Measurements from ENCODE around the gene GRID1.

GRID1 gene

DNA sequence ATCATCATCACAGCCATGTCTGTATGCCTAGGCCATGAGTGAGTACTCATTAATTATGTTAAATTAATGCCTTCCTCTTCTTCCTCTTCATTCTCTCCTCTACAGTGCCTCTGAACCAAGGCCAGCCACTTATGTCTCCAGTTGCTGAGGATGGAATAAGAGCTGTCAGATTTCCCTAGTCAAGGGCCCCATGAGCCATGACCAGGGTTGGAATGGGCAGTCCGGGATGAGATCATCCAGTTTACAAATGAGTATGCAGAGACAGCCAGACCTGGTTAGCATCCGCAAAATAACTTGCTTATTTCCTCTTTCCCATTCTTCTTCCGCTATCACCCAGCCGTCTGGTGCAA is 342.7 kb downstream of the GRID1 start:
- no peak for DNase-seq

DNA sequence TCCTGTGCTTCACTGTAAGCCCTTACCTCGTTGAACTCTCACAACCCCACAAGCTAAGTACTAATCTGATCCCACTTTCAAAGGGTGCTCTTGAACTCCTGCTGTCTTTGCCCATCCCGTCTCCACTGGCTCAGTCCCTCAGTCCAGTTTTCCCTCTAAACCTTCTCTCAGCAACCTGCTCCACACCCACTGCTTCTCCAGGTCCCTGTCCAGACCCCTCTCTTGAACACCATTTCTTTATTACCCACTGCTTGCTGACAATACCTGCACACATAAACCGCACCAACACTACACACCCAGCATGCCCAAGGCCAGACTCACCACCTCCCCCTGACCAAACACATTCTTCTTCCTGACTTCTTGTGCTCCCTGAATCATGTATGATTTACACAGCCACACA is 343.3 kb downstream of the GRID1 start:
- no peak for DNase-seq

DNA sequence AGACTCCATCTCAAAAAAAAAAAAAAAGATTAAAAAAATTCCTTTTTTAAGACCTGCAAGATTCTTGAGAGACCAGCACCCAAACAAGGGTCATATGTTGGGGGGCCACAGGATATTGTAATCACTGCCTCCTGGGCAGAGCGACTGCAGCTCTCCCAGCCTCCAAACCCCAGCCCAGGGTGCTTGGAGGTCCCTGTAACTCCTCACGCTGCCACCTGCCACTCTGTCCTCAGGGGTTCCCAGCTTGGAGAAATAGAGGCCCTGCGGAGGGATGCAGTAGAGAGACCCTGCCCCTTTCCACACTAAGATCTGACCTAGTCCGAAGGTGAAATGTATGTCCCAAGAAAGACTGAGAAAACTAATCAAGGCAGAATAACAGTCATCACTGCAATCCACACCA is 343.7 kb downstream of the GRID1 start:
- no peak for DNase-seq

DNA sequence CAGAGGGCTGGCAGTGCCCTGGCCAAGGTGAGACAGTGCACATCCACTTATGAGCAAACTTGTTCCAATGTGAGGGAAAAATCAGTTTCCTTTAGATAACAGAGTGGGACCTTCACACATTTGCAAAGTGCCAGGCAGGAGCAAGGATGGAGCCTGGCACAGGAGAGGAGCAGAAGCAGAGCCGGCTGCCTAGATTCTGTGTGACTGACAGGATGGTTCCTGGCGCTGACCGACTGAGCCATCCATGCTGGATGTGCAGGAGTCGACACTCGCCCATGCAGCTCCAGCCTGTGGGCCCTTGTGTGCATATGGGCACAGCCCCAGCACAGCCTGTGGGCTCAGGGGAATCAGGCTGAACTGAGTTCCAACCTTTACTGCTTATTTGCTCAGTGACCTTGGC is 346.5 kb downstream of the GRID1 start:
- DNase-seq: no peak

DNA sequence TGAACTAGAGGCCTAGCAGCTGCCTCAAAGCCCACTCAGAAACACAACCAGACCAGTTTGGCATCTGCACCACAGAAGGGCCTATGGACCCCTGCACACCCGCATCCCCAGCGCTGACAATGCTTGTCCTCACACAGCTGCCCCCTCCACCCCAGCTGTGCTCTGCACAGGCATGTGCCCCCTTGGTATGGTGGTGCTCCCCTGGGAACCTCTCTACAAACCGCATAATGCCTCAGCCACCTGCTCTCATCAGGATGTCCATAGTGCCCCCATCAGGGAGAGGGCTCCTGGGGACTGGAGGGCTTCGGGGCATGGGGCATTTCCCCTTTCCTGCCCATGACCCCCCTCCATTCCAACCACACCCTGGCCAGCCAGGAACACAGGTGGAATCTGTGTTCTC is 347.5 kb downstream of the GRID1 start:
- DNase-seq: no peak

DNA sequence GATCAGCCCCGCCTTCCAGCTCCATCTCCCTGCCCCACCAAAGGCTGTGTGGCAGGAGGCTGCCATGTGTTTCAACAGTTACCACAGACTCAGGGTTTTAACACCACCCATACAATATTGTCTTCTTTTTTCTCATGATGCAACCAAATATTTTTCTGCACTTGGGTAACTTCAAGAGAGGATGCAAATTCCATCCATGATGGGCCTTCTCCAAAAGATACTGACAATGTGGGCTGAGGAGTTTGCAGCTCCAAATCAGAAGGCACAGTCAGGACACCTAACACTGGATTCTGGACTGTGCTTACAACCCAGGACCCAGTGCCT is 347.9 kb downstream of the GRID1 start:
- no peak for DNase-seq

DNA sequence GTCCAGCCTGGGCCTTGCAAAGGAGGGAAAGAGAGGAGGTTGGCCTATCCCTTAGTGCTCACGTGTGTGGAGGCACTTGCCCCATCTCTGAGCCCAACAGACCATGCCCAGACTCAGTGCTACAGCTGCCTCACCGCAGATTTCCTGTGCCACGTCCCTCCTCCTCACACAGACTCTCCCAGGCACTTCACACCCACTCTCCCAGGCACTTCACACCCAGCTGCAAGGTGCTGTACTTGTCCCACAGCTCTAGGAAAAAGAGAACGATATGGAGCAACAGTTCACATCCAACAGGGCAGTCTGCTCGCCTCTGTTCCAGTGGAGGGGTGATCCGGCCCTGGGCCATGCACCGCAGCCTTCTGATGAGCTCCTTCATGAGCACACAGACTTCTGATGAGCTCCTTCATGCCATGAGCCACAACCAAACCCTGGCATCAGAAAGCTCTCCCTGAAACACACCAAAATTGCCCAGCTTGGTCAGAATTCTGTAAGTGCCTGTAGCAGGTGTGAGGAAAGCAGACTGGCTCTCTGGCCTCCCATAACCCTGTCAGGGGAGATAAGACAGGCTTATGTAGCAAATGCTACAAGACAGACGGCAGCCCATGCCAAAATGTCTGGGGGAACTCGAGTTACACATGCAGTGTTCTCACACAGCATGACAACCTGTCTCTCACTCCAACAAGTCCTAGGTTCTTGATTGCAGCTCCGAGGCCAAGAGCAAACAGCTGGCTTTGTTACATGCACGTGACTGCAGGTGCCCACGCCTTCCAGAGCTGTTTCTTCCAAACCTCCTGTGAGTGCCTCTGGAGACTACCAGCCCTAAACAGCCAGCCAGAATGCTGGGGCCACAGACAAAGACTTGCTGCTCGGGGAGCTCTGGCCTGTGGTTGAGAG is 348.5 kb downstream of the GRID1 start:
- no peak for DNase-seq

DNA sequence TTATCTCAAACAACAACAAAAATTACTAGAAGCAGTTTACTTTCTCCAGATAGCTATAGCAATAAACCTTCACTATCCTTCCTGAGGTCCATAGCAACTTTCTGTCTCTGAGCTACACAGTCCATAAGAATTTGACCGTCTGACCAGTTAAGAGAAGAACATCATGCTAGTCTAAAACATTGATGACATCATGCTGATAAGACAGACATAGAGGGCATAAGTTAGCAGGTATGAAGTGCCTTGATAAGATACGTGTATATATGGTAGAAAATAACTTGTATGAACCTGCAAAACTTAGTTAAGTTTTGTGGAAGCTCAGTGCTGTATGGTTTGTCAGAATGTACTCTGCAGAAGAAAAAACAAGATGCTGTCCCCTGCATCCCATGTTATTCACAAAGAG is 353.0 kb downstream of the GRID1 start:
- DNase-seq: no peak

DNA sequence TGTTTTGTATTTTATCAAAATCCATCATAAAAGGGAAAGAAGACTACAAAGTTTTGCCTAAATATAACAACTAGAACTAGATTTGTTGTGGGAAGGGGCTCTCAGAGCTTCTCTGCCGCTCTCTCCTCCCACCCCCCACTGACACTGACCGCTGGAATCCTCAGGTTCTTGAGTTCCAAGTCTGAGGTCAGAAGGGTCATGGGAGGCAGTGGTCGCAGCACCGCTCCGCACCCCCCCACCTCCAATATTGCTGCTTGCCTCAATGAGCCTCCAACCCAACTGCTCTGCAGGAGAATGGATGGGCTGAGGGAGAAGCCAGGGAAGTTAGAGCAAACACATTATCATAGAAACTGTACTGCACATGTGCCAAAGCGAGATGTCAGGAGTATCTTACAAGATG is 359.4 kb downstream of the GRID1 start:
- no peak for DNase-seq

DNA sequence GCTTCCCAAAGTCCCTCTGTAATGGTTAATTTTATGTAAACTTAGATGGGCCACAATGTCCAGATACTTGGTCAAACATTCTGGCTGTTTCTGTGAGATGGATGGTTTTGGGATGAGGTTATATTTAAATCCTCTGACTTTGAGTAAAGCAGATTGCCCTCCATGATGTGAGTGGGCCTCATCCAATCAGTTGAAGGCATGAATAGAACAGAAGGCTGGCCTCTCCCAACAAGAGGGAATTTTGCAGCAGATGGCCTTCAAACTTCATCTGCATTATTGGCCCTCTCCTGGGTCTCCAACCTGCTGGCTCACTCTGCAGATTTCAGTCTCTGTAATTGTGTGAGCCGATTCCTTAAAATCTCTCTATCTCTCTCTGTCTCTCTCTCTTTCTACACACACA is 362.3 kb downstream of the GRID1 start:
- DNase-seq: no peak

DNA sequence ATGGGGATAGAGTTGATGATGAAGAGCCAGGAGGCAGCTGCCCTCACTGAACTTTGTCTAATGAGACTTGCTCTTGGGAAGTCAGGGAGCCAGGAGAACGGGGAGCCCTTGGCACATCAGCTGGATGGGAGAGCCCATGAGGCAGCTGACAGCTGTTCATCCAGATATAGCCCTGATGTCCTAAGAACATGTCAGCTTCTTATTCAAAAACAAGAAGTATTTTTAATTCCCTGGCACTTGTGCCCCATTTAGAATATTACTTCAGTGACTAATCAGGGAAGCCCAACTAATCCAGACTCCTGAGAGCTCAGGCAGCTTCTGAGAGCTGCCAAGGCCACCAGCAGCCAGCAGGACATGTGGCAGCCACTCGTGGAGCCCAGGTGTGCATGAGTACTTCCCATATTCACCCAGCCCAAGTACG is 363.4 kb downstream of the GRID1 start:
- no peak for DNase-seq

DNA sequence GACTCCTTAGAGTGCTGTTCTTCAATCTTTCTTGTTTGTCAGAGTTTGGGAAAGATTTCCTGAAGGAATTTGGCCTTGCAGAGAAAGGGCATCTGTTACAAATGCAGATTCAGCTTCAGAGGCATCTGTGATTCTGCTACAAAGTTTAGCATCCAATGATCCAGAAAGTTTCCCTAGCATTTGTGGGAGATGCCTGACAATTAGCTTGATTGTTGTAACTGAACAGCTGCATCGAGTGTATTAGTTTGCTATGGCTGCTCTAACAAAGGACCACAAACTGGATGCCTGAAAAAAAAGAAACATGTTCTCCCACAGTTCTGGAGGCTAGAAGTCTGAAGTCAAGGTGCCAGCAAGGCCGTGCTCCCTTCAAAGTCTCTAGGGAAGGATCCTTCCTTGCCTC is 365.1 kb downstream of the GRID1 start:
- no peak for DNase-seq

DNA sequence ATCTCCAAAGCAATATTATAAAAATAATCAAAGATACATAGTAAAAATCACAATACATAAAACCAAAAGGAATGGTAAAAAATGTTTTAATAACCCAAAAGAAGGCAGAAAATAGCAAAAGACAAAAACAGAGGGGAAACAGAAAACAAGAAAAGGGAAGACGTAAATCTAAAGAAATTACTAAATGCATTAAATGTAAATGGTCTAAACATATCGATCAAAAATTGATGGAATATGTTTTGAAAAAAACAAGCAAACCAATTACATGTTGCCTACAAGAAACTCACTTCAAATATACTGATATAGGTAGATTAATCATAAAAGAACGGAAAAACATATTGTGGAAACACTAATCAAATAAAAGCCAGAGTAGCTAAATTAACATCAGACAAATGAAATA is 369.1 kb downstream of the GRID1 start:
- no peak for DNase-seq

DNA sequence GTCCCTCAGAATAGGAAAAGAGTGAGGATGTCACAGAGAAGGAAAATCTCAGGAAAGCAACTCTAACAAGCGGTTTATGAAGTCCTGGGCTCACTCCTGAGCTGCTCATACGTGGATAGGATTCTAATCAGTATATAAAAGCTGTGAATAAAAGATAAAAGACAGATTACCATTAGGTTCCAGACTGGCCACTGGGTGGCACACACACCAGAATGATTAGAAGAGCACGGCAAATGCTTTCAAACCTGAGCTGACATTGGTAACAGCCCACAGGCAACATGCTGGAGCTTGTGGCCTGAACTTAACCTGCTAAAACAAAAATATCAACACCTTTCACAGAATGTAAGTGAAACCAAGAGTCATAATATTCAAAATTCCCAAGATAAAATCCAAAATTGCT is 370.8 kb downstream of the GRID1 start:
- no peak for DNase-seq

DNA sequence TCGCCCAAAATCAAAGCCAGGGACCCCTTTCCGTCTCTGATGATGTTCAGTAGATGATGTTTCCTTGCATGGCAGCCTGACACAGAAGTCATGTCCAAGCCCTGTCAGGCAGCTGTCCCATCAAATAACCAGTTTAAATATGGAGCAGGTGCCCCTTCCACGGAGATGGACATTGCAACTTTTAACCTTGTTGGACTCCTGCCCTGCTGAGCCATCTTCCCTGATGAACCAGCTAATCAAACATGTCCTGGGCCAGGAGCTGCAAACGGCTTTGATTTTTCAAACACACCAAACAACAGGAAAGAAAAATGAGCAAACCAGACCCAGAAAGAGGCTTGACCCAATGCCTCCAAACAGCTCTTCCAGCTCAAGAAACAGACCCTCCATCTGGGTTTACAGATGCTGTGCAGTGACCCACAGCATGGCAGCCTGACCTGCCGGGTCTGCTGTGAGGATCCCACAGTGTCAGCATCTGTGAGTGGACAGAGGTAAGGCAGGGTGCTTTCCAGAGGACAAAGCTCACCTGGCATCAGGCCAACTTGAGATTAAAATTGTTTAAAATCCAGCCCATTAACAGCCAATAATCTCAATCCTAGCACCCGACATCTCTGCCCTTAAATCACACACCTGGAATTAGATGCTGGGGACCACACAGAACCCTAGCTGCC is 372.6 kb downstream of the GRID1 start:
- DNase-seq: no peak

DNA sequence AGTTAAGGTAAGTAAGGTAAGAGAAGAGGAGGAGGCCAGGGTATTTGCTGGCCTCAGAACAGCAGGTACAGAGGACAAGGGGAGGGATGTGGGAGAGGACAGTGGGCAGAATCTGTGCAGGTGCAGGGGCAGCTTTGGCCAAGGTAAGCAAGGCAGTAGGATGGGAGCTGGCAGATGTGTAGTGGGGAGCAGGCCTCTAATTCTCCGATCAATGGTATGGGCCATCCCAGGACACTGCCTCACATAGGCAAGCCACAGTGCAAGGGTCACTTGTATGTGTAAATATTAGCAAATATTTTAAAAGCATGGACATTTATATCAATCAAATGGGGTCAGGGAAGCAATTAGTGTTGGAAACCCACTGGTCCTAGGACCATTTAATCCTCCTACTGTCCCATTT is 373.5 kb downstream of the GRID1 start:
- DNase-seq: no peak

DNA sequence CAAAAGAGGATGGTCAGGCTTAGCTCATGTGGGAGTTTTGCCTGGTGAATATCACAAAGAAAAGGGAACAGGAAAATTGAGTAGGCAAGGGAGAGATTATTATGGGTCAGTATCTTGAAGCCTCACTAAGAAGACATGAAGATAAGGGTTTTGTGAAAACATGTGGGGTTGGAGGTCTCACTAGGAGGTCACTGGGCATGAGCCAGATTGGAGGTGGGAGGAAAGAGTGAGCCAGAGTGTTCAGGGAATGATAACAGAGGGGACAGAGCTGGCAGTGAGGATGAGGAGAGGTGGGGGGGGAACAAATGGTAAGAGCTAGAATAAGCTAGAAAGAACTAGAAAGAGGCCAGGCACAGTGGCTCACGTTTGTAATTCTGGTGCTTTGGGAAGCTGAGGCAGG is 374.3 kb downstream of the GRID1 start:
- DNase-seq: no peak

DNA sequence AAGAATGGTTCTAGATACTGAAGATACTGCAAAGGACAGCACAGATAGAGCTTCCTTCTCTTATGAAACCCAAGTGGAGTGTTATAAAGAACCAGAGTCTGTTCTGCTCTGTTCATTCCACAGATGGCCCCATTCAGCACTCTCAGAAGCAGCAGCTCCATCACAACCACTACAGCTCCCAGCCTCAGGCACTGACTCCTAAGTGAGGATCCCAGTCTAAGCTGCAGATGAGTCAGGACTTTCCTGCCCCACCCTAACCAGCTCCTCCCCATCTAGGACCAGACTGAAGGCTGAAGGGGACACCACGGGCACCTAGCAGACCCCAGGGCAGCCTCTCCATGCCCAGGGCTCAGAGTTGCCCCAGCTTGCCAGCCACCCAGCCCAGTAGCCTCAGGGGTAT is 379.8 kb downstream of the GRID1 start:
- DNase-seq: no peak

DNA sequence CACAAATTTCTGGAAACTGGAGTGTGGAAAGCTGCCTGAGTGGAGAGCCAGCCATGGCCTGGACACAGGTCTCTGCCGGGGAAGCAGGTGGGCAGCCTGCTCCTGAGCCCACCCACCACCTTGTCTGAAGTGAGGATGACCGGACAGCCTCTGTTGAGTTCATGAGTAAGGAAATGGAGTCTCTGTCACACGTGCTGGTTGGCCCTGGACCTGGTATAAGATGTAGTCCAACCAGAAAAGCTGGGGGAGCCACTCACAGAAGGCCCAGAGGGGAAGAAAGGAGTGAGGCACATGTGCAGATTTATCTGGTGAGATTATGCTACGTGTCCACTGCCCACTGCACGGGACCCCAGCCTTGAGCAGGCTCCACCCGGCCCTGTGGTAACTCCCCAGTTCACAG is 383.5 kb downstream of the GRID1 start:
- DNase-seq: no peak

DNA sequence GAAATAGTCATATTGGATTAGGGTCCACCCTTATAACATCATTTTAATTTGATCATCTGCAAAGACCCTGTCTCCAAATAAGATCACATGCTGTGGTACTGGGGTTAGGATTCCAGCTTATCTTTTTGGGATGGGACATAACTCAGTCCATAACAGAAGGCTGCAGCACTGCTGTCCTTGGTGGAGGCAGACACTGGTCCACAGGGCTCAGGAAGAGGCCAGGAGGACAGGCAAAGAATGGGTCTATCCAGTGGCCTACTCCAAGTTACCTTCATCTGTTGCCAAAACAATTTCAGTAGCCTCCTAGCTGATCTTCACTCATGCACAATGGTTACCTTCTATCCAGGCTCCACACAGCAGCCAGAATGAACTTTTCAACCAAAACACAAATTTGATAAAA is 387.0 kb downstream of the GRID1 start:
- no peak for DNase-seq

DNA sequence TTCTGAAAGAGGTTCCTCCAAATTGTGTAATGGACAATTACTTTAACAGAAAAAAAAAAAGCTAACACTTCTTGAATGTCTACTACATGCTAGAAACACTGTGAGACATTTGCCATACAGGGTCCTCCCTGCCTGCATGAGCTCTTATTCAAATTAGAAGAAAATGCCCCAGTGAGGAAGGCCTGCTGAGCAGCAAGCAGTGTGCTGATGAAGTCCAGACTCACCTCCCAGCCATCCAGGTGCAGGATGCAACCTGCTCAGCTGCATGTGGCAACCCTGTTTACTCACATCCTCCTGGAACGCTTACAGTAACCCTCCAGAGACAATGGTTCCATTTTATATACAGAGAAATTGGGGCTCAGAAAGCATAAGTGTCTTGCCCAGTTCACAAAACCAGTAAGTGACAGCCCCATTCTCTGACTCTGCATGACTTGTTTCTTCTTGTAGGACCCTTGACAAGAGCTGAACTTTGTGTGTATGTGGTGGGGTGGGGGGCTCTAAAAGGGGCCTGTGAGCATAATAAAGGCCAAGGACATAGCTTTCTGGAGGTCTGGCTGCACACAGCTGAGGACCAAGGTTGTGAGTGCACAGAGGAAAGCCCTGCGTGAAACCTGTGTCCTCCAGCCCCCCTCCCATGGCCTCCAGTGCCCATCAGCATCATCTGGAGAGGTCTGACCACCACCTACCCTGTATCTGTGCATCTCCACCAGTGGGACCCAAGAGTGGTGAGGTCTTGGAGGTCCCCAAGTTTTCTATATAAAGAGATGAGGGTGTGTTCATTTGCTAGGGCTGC is 387.8 kb downstream of the GRID1 start:
- DNase-seq: no peak

DNA sequence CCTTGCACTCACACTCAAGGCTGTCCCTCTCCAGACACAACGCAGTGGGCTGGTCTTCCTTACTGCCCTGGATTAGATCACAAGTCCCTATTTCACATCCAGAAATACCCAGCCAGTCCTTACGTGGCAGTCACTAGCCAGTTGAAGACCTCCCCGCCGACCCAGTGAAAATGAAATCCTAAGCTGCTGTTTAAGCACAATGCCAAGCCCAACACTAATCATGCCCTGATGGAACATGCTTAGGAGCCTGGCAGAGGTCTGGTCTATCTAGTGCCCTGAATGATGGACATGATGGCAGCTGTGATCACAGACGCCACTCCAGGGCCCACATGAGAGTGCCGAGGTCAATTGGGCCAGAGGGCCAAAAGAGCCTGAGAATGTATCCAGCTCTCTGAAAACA is 389.0 kb downstream of the GRID1 start:
- DNase-seq: no peak

DNA sequence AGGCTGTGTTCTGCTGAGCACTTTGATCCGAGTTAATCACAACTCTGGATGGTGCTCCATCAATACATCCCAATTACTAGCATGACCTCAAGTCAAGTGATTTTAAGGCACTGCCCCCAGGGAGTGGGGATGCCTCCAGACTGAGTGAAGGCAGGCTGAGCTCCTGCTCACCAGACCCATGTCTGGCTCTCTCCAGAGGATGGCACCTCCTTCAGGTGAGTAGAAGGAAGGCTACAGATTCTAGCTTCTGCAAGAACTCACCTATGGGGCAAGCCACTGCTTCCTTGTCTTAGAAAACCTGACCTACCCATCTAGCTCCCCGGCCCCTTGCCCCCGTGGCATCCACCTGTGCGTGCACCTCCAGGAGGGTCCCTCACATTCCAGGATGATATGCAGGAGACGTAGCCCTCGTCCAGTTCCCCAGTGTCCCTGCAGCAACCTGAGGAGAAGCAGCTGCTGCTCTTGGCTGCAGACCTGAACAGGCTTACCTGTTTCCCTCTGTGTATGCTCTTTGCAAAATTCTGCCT is 390.3 kb downstream of the GRID1 start:
- no peak for DNase-seq

DNA sequence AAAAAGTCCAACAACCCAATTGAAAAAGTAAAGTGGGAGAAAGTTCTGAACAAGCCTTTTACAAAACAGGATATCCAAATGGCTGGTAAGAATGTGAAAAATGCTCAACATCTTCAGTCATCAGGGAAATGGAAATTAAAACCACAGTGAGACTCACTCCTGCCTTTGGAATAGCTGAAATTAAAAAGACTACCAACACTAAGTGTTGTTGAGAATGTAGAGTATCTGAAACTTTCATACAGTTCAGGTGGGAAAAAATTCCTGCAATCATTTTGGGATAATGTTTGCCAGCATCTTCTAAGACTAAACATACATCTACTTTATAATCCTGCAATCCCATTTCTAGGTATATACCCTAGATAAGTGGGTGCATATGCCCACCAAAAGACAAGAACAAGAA is 395.1 kb downstream of the GRID1 start:
- no peak for DNase-seq

All from effector CD4-positive, alpha-beta T cell (primary cell).